GM18508 (cell line): Measurements from ENCODE around the gene RBP5.

Experiments
- ATAC-seq: cut with Tn5 transposase; IDR thresholded peaks from one replicate; pipeline ENCODE4 v1.9.1; 2021; ENCODE audit warnings: moderate number of reproducible peaks; ENCODE audit not compliant: insufficient read depth, unreplicated experiment

RBP5 gene

GRCh38 chr12:7079826-7080125, 48.9 kb downstream of the RBP5 start:
- ATAC-seq, result no peak

GRCh38 chr12:7078163-7078562, 50.5 kb downstream of the RBP5 start:
- ATAC-seq, result no peak

DNA sequence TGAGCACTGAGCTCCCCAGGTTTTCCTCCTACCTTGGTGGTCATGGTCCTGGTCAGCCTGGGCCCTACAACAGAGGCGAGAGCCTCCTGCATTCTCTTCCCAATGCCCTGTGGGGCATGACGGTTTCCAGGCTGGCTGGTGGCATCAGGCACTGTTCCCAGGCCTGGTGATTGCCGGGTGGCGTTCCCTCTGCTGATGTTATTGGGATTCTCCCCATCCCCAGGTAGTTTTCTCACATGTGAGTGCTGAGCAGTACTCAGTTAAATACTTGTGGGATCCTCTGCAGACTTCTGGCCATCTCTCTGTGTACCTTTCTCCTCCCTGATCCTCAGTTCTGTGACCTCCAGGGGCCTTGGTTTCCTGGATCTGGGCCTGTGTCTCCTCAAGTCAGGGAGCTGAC, 52.2 kb downstream of the RBP5 start:
- ATAC-seq, result no peak

GRCh38 chr12:7075939-7076338, 52.8 kb downstream of the RBP5 start:
- ATAC-seq, result no peak

DNA sequence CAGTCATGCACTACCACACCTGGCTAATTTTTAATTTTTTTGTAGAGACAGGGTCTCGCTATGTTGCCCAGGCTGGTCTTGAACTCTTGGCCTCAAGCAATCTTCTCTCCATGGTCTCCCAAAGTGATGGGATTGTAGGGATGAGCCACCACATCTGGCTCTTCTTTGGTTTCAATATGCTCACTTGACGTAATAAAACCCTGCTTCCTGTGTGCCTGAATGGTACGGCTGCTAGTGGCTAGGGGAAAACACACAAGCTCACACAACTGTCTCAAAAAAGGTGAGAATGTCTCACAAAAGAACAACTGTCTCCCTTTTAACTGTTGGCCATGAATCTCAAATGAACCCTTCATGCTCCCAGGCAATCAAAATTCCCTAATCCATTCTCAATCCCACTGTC, 53.2 kb downstream of the RBP5 start:
- no peak for ATAC-seq

DNA sequence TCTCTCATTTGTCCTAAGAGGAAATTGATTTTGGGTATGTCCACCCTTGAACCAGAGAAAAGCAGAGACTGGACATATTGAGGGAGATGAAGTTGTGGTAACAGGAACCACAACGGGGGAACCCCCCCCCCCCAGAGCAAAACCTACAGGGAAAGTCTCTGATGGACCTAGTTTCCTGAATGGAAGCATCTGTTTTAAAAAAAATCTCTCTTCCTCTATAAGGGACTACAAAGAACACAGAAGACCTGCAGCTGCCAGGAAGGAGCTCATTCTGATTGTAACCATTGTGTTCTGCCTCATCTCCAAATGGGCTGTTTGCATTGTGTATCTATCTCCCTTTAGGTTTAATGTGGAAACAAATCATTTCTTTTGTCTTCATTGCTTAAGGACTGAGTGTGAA, 54.7 kb downstream of the RBP5 start:
- ATAC-seq, result no peak
